ENCODE measurements around the gene PPP1CC. TPM values are rescaled to one million over a fixed set of nuclear protein-coding genes. Genes with fewer than 3 reads are reported as not detected.
"Not testable (repeated sequence)": the region's sequence is repeated elsewhere in the genome, so short reads cannot be mapped to it uniquely, and the experiment has no call there.

The PPP1CC gene
- 86.0 and 112 TPM in 2 replicates for total RNA-seq

DNA sequence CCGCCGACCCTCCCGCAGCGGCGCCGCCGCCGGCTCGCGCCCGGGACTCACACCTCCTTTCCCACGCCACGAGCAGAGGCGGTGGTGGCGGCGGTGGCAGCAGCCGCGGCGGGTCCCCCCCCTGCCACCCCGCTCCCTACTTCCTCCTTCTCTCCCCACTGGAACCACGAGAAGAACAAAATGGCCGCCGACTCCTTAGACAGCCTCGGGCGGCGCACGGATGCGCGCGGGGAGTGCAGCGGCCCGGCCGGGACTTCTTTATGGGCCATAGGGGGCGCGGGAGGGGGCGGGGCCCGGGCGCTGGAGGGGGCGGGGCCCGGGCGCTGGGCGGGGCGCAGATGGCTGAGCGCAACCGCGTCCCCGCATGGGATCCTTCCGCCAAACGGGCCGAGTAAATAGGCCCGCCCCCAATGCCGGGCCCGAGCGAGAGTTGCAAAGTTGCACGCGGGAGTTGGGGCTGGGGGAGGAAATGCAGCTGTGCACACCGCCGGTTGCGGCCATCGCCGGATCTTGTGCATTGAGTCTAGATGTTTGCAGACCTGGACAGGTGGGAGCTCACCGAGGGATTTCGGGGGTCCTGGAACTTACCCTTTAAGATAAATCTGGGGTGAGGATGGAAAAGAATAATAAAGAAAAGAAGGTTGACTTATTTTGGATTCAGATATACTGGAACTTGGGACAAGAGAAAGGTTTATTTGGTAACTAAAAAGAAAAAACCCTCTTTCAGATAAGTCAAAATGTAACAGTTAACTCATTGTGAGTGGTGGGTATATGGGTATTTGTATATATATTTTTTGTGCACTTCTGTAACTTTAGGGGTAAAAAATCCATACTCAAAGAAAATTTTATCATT is at the start of gene PPP1CC:
Gene PPP1CC (minus strand): TSS at position 174 of the 853 bp plus-strand sequence. CDS start 184 bp downstream, outside the sequence.
- DNase-seq (ENCODE audit: low read depth in 2 of 2): peak; percentile 77 to 95

DNA sequence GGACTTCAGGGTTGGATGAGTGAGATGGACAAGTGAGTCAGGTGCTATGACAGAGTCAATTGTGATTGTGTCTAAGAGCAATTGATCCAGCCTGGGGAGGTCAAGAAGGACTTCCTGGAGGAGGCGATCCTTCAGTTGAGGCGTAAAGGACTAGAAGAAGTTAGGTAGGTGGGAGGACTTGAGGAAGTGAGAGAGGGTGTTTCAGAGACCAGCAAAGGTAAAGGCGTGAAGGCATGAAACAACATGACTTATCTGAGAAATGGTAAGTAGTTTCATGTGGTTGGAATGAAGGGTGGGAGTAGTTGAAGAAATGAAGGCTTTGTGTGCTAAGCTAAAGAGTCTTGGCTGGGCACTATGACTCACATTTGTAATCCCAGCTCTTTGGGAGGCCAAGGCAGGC is 48.9 kb upstream of the PPP1CC start:
- no peak for DNase-seq (ENCODE audit: low read depth in 2 of 2)

DNA sequence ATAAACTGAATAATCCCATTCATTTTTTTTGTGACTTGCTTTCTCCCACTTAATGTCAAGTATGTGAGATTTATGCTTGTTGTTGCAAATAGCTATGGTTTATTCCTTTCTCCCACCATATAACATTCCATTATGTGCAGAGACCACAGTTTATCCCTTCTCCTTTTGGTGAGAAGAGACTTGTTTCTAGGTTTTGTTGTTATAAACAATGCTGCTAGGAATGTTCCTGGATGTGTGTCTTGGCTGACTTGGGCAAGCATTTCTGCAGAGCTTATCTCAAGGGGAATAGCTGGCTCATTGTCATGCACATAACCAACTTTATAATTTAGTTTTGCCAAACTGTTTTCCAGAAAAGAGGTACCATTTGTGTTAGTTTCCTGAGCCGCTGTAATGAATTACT is 47.6 kb upstream of the PPP1CC start:
- no peak for DNase-seq (ENCODE audit: low read depth in 2 of 2)

DNA sequence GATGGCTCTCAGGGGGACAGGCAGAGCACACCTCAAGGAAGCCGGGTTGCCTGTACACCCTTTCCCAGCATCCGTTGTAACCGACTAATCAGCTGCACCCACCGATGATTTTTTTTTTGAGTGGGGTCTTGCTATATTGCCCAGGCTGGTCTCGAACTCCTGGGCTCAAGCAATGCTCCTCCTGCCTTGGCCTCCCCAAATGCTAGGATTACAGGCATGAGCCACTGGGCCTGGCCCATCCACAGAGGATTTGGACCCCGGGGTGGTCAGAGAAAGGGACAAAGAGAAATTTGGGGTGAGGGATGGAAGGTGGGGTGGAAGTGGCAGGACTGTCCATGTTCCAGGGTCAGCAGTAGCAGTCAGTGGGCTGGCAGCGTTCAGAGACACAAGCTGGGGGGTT is 43.3 kb upstream of the PPP1CC start:
- no peak for DNase-seq (ENCODE audit: low read depth in 2 of 2)

DNA sequence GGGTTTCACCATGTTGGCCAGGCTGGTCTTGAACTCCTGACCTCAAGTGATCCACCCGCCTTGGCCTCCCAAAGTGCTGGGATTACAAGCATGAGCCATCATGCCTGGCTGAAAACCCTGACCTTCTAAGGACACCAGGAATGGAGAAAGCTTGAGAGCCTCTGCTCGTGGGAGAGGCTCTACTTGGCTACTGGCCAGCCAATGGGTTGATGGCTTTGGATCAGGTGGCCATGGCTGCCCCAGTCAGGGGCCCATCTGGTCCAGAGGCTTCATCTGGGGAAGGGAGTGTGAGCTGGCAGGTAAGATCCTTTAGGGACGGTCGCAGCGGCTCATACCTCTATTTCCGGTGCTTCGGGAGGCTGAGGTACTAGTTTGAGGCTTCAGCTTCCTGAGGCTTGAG is 42.5 kb upstream of the PPP1CC start:
- DNase-seq (ENCODE audit: low read depth in 2 of 2): no peak

DNA sequence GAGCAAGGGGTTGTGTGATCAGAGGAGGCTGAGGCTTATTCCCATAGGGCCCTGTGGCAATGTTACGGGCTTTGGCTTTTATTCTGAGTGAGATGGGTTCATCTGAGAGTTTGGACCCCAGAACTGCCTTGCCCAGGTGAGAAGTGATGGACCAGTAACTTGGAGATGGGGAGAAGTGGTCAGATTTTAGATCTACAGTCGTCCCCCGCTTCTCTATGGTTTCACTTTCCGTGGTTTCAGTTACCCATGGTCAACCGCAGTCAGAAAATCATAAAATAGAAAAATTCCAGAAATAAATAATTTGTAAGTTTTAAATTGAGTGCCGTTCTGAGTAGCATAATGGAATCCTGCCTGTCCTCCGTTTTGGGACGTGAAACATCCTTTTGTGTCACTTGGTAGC is 40.2 kb upstream of the PPP1CC start:
- no peak for DNase-seq (ENCODE audit: low read depth in 2 of 2)

DNA sequence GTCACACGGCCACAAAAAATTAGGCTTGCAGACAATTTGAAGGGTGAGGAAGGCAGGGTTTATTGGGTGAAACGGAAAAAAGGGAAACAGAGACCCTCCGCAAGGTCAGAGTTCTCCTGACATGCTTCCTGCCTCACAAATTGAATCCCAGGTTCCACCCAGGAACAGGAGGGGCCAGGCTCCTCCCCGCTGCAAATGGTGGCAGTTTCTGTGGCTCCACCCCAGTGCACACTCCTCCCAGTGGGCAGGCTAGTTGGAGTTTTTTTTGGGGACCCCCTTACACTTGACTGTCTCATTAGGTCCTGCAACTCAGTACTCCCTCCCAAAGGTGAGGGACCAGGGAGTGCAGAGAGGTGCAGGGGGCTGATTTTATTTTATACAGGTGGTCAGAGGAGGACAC is 39.4 kb upstream of the PPP1CC start:
- DNase-seq (ENCODE audit: low read depth in 2 of 2): no peak

DNA sequence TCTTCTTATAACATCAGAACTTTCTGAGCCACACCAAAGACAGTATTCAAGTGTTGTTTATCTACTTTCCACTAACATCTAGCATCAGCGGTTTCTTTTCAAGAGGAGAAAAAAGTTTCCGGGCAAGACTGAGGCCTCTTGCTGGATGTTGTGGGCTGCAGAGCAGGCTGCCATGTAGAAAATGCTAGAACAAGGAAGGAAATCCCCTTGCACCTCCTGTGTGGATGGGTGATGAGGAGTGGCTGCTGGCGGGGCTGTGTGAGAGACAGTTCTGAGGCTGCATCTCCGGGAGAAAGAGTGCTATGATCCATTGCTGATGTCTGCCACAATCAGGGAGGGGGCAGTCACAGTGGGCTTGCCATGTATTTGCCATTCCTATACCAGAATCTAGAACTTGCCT is 37.8 kb upstream of the PPP1CC start:
- DNase-seq (ENCODE audit: low read depth in 2 of 2): no peak

DNA sequence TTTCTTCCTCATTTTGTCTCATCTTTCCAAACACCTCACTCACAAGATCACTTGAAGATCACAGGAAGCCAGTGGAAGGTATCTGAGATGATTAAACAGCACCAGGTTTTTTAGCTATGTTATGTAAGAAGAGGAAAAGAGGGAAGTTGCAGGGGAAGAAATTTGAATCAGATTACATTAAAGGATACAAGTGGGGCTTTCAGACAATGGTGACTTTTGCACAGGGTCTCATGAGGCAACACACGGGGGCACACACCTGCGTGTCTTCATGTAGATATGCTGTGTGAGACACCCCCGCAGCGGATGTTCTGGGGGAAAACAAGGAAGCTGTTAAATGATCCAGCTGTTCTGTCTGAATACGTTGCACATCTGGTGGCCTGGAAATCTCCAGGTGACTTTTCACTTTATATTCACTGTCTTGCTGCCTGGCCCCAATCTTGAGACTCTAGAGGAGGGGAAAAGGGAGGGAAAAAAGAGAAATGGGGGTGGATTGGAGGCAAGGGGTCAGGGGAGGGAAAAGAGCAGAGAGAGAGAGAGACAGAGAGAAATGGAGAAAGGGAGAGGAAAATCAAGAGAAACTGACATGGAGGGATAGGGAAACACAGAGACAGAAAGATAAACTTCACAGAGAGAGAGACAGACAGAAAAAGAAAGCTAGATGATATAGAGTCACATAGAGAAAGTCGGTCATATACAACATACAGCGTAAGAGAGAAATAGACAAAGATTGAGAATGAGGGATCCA is 36.3 kb upstream of the PPP1CC start:
- no peak for DNase-seq (ENCODE audit: low read depth in 2 of 2)

DNA sequence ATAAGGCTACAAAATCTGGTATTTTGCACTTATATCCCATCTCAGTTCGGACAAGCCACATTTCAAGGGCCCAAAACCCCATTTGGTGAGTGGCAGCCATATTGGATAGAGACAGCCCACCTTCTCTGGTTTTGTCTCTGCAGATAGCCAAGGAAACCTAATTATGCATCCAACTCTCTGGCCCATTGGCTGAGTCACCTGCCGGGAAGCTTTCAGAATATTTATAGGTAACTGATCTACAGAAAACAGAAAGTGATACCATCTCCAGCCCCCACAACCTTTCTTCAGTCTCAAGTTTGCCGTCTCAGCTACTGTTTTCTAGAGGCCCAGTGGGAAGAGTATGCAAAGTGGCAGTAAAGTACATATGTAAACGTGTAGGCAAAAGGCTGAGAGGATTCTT is 33.7 kb upstream of the PPP1CC start:
- DNase-seq (ENCODE audit: low read depth in 2 of 2): no peak

DNA sequence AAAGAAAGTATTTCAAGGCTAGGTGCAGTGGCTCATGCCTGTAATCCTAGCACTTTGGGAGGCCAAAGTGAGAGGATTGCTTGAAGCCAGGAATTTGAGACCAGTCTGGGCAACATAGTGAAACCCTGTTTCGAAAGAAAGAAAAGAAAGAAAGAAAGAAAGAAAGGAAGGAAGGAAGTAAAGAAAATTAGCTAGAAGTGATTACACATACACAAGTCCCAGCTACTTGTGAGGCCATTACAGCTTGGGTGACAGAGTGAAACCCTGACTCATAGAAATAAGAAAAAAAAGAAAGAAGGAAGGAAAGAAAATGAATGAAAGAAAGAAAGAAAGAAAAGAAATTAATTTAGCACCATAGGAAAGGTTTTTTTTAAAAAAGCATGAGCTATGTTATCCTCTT is 33.3 kb upstream of the PPP1CC start:
- no peak for DNase-seq (ENCODE audit: low read depth in 2 of 2)

DNA sequence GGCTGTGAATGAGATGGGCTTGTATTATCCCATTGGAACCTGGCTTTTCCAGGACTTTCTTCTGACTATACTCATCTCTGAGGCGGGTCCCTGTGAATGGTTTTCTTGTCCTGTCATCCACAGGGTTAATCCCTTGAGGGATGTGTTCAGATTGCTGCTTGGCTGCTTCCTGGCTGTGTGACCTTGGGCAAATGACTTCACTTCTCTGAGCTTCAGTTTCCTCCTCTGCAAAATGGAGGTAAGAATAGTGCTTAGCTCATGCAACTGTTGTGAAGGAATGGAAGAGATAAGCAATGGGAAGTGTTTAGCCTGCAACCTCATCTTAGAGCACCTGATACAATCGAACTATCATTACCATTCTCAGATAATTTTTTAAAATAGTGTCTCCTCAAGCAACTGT is 32.1 kb upstream of the PPP1CC start:
- no peak for DNase-seq (ENCODE audit: low read depth in 2 of 2)

DNA sequence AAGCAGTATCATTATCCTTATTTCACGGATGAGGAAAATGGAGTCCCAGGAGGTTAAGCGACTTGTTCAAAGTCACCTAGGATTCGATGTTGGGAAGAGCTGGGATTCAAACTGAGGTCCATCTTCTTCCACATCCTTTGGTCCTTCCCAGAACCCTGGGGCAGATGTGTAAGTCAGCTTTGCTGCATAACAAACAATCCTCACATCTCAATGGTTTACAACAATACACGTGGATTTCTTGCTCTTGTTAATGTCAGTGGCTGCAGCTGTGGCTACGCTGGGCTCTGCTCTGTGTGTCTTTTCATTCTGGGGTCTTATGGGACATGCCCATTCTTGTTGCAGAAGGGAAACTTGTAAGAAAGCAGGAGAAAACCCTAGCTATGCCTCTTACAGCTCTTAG is 26.3 kb upstream of the PPP1CC start:
- no peak for DNase-seq (ENCODE audit: low read depth in 2 of 2)

DNA sequence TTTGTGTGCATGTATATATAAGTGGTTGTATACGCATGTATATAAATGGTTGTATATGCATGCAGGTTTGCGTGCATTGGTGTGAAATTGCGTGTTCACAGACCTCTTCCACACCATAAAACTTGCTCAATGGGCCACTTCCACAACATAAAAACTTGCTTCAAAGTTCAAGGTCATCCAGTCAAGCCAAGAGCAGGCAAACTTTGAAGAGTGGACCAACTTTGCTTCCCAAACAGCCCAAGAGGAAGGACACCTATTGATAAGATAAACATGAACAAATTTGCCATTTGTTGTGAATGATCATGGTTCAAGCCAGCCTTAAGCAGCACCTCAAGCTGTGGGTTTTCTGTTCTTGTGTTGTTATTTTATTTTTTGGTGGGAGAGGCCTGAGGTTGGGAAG is 25.2 kb upstream of the PPP1CC start:
- DNase-seq (ENCODE audit: low read depth in 2 of 2): no peak

DNA sequence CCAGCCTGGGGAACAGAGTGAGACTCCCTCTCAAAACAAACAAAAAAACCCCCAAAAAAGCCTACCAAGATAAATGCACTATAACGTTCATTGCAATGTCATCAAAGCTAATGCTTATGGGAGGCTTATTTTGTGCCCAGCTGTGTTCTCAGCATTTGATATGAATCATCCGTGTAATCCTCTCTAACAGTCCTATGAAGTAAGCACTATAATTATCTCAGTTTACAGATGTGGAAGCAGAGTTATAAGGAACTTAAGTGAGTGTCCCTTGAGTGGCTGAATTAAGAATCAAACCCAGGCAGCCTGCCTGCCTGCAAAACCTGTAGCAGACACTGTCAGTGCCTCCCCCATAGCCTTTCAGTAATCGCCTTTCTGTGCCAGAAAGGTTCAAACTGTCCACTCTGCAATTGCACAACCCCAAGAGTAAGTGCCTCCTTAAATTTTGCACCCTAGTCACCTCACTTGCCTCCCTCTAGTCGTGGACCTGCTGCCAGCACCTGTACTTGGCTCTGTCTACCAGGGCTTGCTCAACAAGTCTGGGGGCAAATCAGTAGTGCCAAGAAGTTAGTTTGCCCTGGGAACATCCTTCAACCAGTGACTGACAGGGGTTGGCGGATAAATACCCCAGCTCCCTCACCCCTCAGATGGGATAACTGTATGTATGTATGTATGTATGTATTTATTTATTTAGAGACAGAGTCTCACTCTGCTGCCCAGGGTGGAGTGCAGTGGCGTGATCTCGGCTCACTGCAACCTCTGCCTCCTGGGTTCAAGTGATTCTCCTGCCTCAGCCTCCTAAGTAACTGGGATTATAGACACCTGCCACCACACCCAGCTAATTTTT is 23.8 kb upstream of the PPP1CC start:
- DNase-seq (ENCODE audit: low read depth in 2 of 2): no peak

DNA sequence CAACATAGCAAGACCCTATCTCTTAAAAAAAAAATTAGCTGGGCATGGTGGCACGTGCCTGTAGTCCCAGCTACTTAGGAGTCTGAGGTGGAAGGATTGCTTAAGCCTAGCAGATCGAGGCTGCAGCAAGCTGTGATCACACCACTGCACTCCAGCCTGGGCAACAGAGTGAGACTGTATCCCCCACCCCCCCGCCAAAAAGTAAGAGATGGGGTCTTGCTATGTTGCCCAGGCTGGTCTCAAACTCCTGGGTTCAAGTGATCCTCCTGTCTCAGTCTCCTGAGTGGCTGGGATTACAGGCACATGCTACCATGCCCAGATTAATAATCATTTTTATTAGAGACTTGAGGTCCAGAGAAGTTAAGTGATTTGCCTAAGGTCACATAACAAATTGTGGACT is 22.9 kb upstream of the PPP1CC start:
- DNase-seq (ENCODE audit: low read depth in 2 of 2): not testable (repeated sequence)

DNA sequence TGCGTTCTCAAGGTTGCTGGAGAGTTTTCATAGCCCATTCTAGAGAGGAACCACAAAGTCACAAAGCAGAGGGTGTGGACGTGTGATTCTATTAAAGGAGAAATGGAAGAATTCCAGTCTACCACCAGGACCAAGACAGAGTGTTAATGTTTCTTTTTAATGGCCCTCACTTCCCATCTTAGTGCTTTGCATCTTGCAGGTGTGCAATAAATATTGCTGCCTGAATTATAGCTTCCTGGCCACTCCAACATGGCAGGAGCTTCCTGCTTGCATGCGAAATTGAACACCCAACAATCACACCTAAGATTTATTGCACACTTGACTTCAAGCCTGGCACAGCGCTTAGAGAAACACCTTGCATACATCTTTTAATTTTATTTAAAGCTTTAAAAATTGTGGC is 22.4 kb upstream of the PPP1CC start:
- DNase-seq (ENCODE audit: low read depth in 2 of 2): no peak

DNA sequence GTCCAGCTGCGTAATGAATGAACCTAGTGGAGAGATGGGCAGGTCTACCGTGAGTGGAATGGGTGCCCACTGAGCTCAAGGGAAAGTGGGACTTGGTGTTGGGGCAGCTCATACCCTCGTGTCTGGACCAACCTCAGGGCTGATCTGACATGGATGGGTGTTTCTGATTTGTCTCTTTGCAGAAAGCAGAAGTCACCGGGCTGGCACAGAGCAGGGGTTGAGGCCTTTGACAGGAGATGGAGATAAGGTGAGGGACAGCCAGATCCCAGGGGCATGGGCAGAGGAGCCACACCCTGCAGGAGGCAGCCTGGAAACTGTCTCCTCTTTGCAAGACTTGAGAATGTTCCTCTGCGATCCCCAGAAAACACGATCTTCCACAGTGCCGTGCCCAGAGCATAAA is 20.9 kb upstream of the PPP1CC start:
- DNase-seq (ENCODE audit: low read depth in 2 of 2): no peak

DNA sequence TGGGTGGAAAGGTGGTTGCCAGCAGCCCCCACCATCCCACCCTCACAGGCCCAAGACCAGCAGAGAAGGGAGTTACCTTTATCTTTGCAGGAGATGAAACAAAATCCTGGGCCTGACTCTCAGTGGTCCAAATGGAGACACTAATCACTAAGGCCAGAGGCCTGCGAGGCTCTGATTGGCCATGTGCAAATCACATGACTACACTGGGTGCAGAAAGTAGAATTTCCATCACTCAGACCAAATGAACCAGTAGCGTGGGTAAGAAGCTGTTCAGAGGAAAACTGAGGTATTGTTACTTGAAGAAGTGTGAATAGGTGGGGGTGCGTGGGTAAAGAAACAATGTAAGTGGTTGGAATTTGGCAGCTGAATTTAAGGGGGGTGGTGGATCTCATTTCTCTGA is 20.2 kb upstream of the PPP1CC start:
- DNase-seq (ENCODE audit: low read depth in 2 of 2): no peak

DNA sequence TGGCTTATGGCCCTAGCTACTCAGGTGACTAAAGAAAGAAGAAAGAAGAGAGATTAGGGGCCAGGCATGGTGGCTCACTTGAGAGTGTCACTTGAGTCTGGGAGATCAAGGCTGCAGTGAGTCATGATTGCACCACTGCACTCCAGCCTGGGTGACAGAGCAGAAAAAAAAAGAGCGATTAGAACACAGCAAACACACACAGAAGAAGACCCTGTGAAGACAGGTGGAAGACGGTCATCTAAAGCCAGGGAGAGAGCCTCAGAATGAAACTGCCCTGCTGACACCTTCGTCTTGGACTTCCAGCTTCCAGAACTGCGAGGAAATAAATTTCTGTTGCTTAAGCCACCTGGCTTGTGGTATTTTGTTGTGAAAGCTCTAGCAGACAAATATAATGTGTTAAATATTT is 17.5 kb upstream of the PPP1CC start:
- DNase-seq (ENCODE audit: low read depth in 2 of 2): no peak

DNA sequence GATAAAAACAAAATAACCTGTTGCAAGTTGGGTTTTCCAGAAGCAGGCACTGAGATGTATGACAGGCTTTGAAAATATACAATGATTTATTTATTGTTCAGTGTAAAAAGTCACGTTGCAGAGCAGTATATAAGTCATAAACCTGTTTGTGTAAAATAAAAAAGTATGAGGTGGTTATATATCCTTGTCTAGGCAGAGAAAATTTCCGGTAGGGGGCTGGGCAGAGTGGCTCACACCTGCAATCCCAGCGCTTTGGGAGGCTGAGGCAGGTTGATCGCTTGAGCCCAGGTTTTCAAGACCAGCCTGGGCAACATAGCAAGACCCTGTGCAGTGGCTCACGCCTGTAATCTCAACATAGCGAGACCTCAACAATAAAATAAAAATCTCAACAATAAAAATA is 16.2 kb upstream of the PPP1CC start:
- no peak for DNase-seq (ENCODE audit: low read depth in 2 of 2)

DNA sequence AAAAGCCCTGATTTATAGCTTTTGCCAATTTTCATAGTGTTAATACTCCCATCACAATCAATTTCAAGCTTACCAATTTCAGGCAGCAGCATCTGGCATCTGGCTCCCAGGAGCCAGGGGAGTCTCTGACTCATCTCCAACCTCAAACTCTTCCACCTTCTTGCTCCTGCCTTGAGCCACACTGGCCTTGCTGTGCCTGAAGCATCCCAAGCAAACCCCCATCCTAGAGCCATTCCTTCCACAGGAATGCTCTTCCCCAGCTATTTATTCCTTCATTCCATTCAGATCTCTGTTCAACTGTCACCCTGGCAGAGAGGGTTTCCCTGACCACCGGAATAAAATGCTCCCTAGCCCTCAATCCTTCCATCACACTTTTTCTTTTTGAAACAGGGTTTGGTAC is 13.9 kb upstream of the PPP1CC start:
- DNase-seq (ENCODE audit: low read depth in 2 of 2): no peak
